HG03045 (cell line): Measurements from ENCODE around the gene THOC5.
"Not testable (repeated sequence)": the region's sequence is repeated elsewhere in the genome, so short reads cannot be mapped to it uniquely, and the experiment has no call there.

Experiments
- ATAC-seq: cut with Tn5 transposase; IDR thresholded peaks from one replicate; pipeline ENCODE4 v1.9.1; 2021; ENCODE audit warnings: mild to moderate bottlenecking, moderate library complexity; ENCODE audit not compliant: unreplicated experiment

Gene THOC5

GRCh38 chr22:29563652-29564460, 10.3 kb upstream of the THOC5 start:
- ATAC-seq = no peak

- no peak for ATAC-seq
Observed at GRCh38 chr22:29559853-29560252, 6.3 kb upstream of the THOC5 start.

- ATAC-seq = no peak
Observed at GRCh38 chr22:29559030-29559429, 5.5 kb upstream of the THOC5 start.

- ATAC-seq = no peak
Observed at GRCh38 chr22:29555065-29555644, 1.6 kb upstream of the THOC5 start.

GRCh38 chr22:29552357-29552756, 1.2 kb downstream of the THOC5 start:
- ATAC-seq = not testable (repeated sequence)

- ATAC-seq = no peak
Observed at GRCh38 chr22:29550005-29550404, 3.6 kb downstream of the THOC5 start.

GRCh38 chr22:29545045-29545444, 8.5 kb downstream of the THOC5 start:
- not testable (repeated sequence) for ATAC-seq

- ATAC-seq = no peak
Observed at GRCh38 chr22:29541845-29542244, 11.7 kb downstream of the THOC5 start.

GRCh38 chr22:29539105-29539504, 14.5 kb downstream of the THOC5 start:
- ATAC-seq = no peak

- no peak for ATAC-seq
Observed at GRCh38 chr22:29536411-29536810, 17.1 kb downstream of the THOC5 start.

GRCh38 chr22:29531419-29531818, 22.1 kb downstream of the THOC5 start:
- ATAC-seq = no peak

GRCh38 chr22:29530716-29531115, 22.8 kb downstream of the THOC5 start:
- ATAC-seq = no peak

- ATAC-seq = no peak
Observed at GRCh38 chr22:29528144-29528543, 25.4 kb downstream of the THOC5 start.

GRCh38 chr22:29524442-29525191, 28.9 kb downstream of the THOC5 start:
- ATAC-seq = no peak

GRCh38 chr22:29523761-29524160, 29.8 kb downstream of the THOC5 start:
- ATAC-seq = no peak

- no peak for ATAC-seq
Observed at GRCh38 chr22:29521526-29521925, 32.0 kb downstream of the THOC5 start.

GRCh38 chr22:29520851-29521250, 32.7 kb downstream of the THOC5 start:
- no peak for ATAC-seq

GRCh38 chr22:29519996-29520395, 33.6 kb downstream of the THOC5 start:
- no peak for ATAC-seq

- ATAC-seq = no peak
Observed at GRCh38 chr22:29518427-29518826, 35.1 kb downstream of the THOC5 start.

- no peak for ATAC-seq
Observed at GRCh38 chr22:29517215-29517908, 36.2 kb downstream of the THOC5 start.

- no peak for ATAC-seq
Observed at GRCh38 chr22:29512031-29512430, 41.5 kb downstream of the THOC5 start.
